HCT116 (cell line): ENCODE results near the gene GRSF1. TPM values are rescaled to one million over a fixed set of nuclear protein-coding genes. Genes with fewer than 3 reads are reported as not detected.

Source experiments
- ATAC-seq: fragments of 200-7000 bp; cut with Tn5 transposase; 2 replicates; pipeline ENCODE4 v1.9.1; 2020; ENCODE audit warnings: mild to moderate bottlenecking, moderate library complexity
- BruUV-seq: library from RNA; stranded (reverse); fragments of 400-500 nt; replicated peaks from 2 replicates; lab custom pipeline; 2021; lab: Mats Ljungman, UMichigan
- CTCF ChIA-PET: fragments of 300-600 bp; sonication (Branson Sonifier 250); formaldehyde crosslinking; loops from one replicate; lab custom pipeline; 2021; ENCODE audit warnings: antibody characterized with exemption; lab: Charles Lee
- POLR2A ChIA-PET: fragments of 300-600, 350-600 bp; sonication (Branson Sonifier 250); formaldehyde crosslinking; loops from one replicate; lab custom pipeline; 2021; ENCODE audit warnings: antibody characterized with exemption; lab: Charles Lee
- RAD21 ChIA-PET, 2 experiments: fragments of 300-600 bp; sonication (Branson Sonifier 250); formaldehyde crosslinking; loops; one replicate each; lab custom pipeline; 2023; ENCODE audit warnings: low total read pairs in 2 of 2; ENCODE audit not compliant: uncharacterized antibody in 2 of 2, unreplicated experiment in 2 of 2, low non-redundant PET in 1 of 2; lab: Charles Lee
- DNase-seq: peaks from one replicate; pipeline ENCODE4 v3.0.0-alpha.2; 2010; ENCODE audit warnings: low read depth, low spot score
- H2AFZ ChIP-seq: fragments of 200-600 bp; shearing (Covaris generic), sonication (generic); 2 replicates; pipeline ENCODE4 v1.6.1; 2017; ENCODE audit warnings: low read depth, mixed run types, mixed read lengths, antibody characterized with exemption, low read length; ENCODE audit not compliant: poor library complexity, severe bottlenecking
- H3K27ac ChIP-seq: 2 replicates; pipeline ENCODE4 v1.5.1; 2012; ENCODE audit warnings: low read depth, low read length
- H3K27me3 ChIP-seq: fragments of 200-600 bp; sonication (generic); 2 replicates; pipeline ENCODE4 v1.6.1; 2016; ENCODE audit warnings: mixed run types, low read length, mixed read lengths; ENCODE audit not compliant: insufficient read depth
- H3K36me3 ChIP-seq, 2 experiments: fragments of 200-500 bp in 1 of 2; fragments of 200-600 bp in 1 of 2; sonication (Bioruptor generic) in 1 of 2; sonication (generic) in 1 of 2; 2 replicates each; pipeline versions ENCODE4 v1.5.1 to v1.6.1; 2014 to 2016; ENCODE audit warnings: low read length in 2 of 2, inconsistent platforms in 1 of 2, mixed read lengths in 1 of 2, mixed run types in 1 of 2; ENCODE audit not compliant: insufficient read depth in 2 of 2, control insufficient read depth in 1 of 2
- H3K4me1 ChIP-seq, 2 experiments: fragments of 200-600 bp in 1 of 2; sonication (generic) in 1 of 2; 2 replicates each; pipeline versions ENCODE4 v1.5.1 to v1.6.1; 2012 to 2017; ENCODE audit warnings: low read length in 2 of 2, inconsistent platforms in 1 of 2, mild to moderate bottlenecking in 1 of 2, mixed read lengths in 1 of 2, mixed run types in 1 of 2, moderate library complexity in 1 of 2; ENCODE audit not compliant: insufficient read depth in 2 of 2, control insufficient read depth in 1 of 2
- H3K4me2 ChIP-seq: fragments of 200-600 bp; sonication (generic); 2 replicates; pipeline ENCODE4 v1.6.1; 2017; ENCODE audit warnings: mixed run types, low read length, mixed read lengths
- H3K4me3 ChIP-seq, 2 experiments: fragments of 200-600 bp in 1 of 2; sonication (generic) in 1 of 2; replicated peaks in 1 of 2; 2 replicates each; pipeline ENCODE4 v1.5.1; 2011 to 2016; ENCODE audit warnings: low read length in 2 of 2, control low read depth in 1 of 2, low read depth in 1 of 2, mild to moderate bottlenecking in 1 of 2, mixed read lengths in 1 of 2, mixed run types in 1 of 2
- H3K79me2 ChIP-seq: fragments of 200-600 bp; sonication (generic); 2 replicates; pipeline ENCODE4 v1.6.1; 2017; ENCODE audit warnings: mild to moderate bottlenecking, mixed run types, low read length, moderate library complexity, mixed read lengths; ENCODE audit not compliant: insufficient read depth
- H3K9ac ChIP-seq: fragments of 200-600 bp; sonication (generic); 2 replicates; pipeline ENCODE4 v1.6.1; 2016; ENCODE audit warnings: low read length, mixed read lengths
- H3K9me2 ChIP-seq: fragments of 200-600 bp; sonication (generic), shearing (Covaris generic); 2 replicates; pipeline ENCODE4 v1.6.1; 2017; ENCODE audit warnings: mixed run types, mild to moderate bottlenecking, moderate library complexity; ENCODE audit not compliant: insufficient read depth
- H3K9me3 ChIP-seq, 2 experiments: fragments of 200-500 bp in 1 of 2; fragments of 200-600 bp in 1 of 2; sonication (Bioruptor generic) in 1 of 2; sonication (generic) in 1 of 2; 2 replicates each; pipeline ENCODE4 v1.6.1; 2014 to 2017; ENCODE audit warnings: low read length in 2 of 2, mixed read lengths in 2 of 2, inconsistent platforms in 1 of 2, low read depth in 1 of 2, mild to moderate bottlenecking in 1 of 2, mixed run types in 1 of 2, moderate library complexity in 1 of 2; ENCODE audit not compliant: control insufficient read depth in 1 of 2, insufficient read depth in 1 of 2
- H4K20me1 ChIP-seq: fragments of 200-600 bp; sonication (generic), shearing (Covaris generic); 2 replicates; pipeline ENCODE4 v1.6.1; 2017; ENCODE audit warnings: mixed run types, mild to moderate bottlenecking, moderate library complexity; ENCODE audit not compliant: insufficient read depth
- EZH2phosphoT487 ChIP-seq: fragments of 200-600 bp; IDR thresholded peaks from 2 replicates; pipeline ENCODE4 v1.6.1; 2018; ENCODE audit warnings: antibody characterized with exemption, borderline replicate concordance
- FOSL1 ChIP-seq: IDR thresholded peaks from 2 replicates; pipeline ENCODE4 v1.6.1; 2012; ENCODE audit warnings: low read depth
- intact Hi-C: fragments of 100-400 bp; cut with micrococcal nuclease; formaldehyde crosslinking; loops from 2 replicates; pipeline ENCODE4 v1.10.0; 2022
- total RNA-seq: library from RNA; stranded (reverse); gene quantifications from one replicate; pipeline ENCODE4 v1.2.1, GENCODE V29; 2021; ENCODE audit not compliant: unreplicated experiment

GRSF1 gene
- total RNA-seq, 1 experiment from 2014 or later: 131 TPM

- no peaks in the 10 kb centered on the region for H4K20me1 ChIP-seq
- H2AFZ ChIP-seq: no peak overlapping the region
- BruUV-seq: no TSS peak
- H3K4me2 ChIP-seq: no peak overlapping the region
- H3K27me3 ChIP-seq: no peaks in the 10 kb centered on the region
- H3K36me3 ChIP-seq: no peaks in the 10 kb centered on the region
- intact Hi-C loops: no loop called here
- ChIA-PET CTCF (no interaction called here), POLR2A (no interaction called here), RAD21 (no interaction called here)
- H3K4me1 ChIP-seq: no peaks in the 10 kb centered on the region
- ATAC-seq (no peak), DNase-seq (no peak)
- H3K9me3 ChIP-seq: no peaks in the 10 kb centered on the region
- no peaks in the 10 kb centered on the region for H3K9me2 ChIP-seq
- TF ChIP-seq FOSL1: no peak
- H3K4me3 ChIP-seq: no peak overlapping the region
- no peak overlapping the region for H3K9ac ChIP-seq
- no peaks in the 10 kb centered on the region for H3K79me2 ChIP-seq
- H3K27ac ChIP-seq: no peak overlapping the region
These were observed 34.8 kb upstream of the GRSF1 start for GRCh38 chr4:70874268-70875156.

GRCh38 chr4:70873216-70873615 is 33.5 kb upstream of the GRSF1 start:
- POLR2A ChIA-PET: no interaction called here
- Histone ChIP-seq H3K27me3 (no peaks in the 10 kb centered on the region), H3K27ac (no peak overlapping the region), H3K36me3 (no peaks in the 10 kb centered on the region), H3K4me1 (no peaks in the 10 kb centered on the region), H3K9ac (no peak overlapping the region), H2AFZ (no peak overlapping the region), H3K9me3 (no peaks in the 10 kb centered on the region), H3K4me3 (no peak overlapping the region), H3K9me2 (no peaks in the 10 kb centered on the region), H3K4me2 (no peak overlapping the region), H3K79me2 (no peaks in the 10 kb centered on the region), H4K20me1 (no peaks in the 10 kb centered on the region)
- TF ChIP-seq EZH2phosphoT487: no peak
- intact Hi-C loops: no loop called here
- BruUV-seq: no TSS peak
- DNase-seq: no peak
- no peak for ATAC-seq
- CTCF ChIA-PET: no interaction called here
- RAD21 ChIA-PET: no interaction called here
